CD4-positive, alpha-beta T cell treated with Interferon alpha-2 for 1 hour (primary cell): ENCODE results near the gene STBD1.
A peak's percentile ranks its signal among the peaks of the same experiment; 100 is the strongest.
"Not testable (repeated sequence)": the region's sequence is repeated elsewhere in the genome, so short reads cannot be mapped to it uniquely, and the experiment has no call there.

Experiments
- DNase-seq, 2 donors: peaks; one replicate each; pipeline ENCODE4 v3.0.0-alpha.2; 2020 to 2022

STBD1 gene

GRCh38 chr4:76334885-76335284 is 28.4 kb downstream of the STBD1 start:
- DNase-seq = no peak

GRCh38 chr4:76339364-76339763 is 32.8 kb downstream of the STBD1 start:
- DNase-seq = no peak

GRCh38 chr4:76341063-76341462 is 34.5 kb downstream of the STBD1 start:
- DNase-seq = no peak

- no peak for DNase-seq
Observed at GRCh38 chr4:76342191-76342590, 35.7 kb downstream of the STBD1 start.

GRCh38 chr4:76342803-76343202 is 36.3 kb downstream of the STBD1 start:
- no peak for DNase-seq

- DNase-seq = peak; percentile 18 to 44
Observed at GRCh38 chr4:76354517-76355473, 48.3 kb downstream of the STBD1 start.

GRCh38 chr4:76357981-76358380 is 51.4 kb downstream of the STBD1 start:
- DNase-seq = no peak

GRCh38 chr4:76359881-76360466 is 53.4 kb downstream of the STBD1 start:
- DNase-seq = not testable (repeated sequence)
